Cardiac septum (tissue), 1 donor: ENCODE results near the gene CWH43. TPM values are rescaled to one million over a fixed set of nuclear protein-coding genes. Genes with fewer than 3 reads are reported as not detected.

Source experiments
- total RNA-seq: library from RNA; stranded (reverse); fragmentation: NEBNext Ultra II Directional; extraction: Animal tissue kit (Norgen Biotek cat#: 25700); gene quantifications from one replicate; pipeline ENCODE4 v1.2.1, GENCODE V29; 2021
- donor health status: DM: no; HTN: no; CAD: no.

Gene CWH43
- total RNA-seq, 1 donor from 2014 or later: not detected

Other genes with a start within 250 kb of the CWH43 start
- gene FRYL, start 206.0 kb upstream of the CWH43 start, total RNA-seq: 41.0 TPM
- 137 TPM for gene OCIAD1, start 155.2 kb upstream of the CWH43 start, total RNA-seq
- gene OCIAD2, start 79.5 kb upstream of the CWH43 start, total RNA-seq: 8.9 TPM